GM21390 (cell line): ENCODE results near the gene JCHAIN.
"Not testable (repeated sequence)": the region's sequence is repeated elsewhere in the genome, so short reads cannot be mapped to it uniquely, and the experiment has no call there.

Source experiments
- ATAC-seq: cut with Tn5 transposase; IDR thresholded peaks from one replicate; pipeline ENCODE4 v1.9.1; 2021; ENCODE audit not compliant: unreplicated experiment

Gene JCHAIN

GRCh38 chr4:70651864-70652506, 14.3 kb downstream of the JCHAIN start:
- ATAC-seq: no peak

- not testable (repeated sequence) for ATAC-seq
These were observed 15.6 kb downstream of the JCHAIN start for GRCh38 chr4:70650741-70651140.

DNA sequence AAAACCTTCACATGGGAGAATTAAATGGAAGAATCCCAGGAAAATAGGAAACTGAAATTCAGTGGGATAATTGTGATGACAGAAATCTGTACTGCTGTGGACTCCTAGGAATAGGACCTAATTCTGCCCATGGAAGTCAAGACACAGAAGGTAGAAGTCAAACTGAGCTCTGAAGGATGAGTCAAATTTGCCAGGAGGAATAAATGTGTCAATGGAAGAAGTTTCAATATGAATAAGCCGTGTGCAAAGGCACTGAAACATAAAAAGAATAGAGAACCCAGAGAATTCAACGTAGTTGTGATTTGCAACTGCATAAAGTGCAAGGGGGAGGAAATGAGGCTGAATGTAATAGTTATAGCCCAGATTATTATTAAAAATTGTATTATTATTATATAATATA, 26.1 kb downstream of the JCHAIN start:
- ATAC-seq: peak; percentile 55

DNA sequence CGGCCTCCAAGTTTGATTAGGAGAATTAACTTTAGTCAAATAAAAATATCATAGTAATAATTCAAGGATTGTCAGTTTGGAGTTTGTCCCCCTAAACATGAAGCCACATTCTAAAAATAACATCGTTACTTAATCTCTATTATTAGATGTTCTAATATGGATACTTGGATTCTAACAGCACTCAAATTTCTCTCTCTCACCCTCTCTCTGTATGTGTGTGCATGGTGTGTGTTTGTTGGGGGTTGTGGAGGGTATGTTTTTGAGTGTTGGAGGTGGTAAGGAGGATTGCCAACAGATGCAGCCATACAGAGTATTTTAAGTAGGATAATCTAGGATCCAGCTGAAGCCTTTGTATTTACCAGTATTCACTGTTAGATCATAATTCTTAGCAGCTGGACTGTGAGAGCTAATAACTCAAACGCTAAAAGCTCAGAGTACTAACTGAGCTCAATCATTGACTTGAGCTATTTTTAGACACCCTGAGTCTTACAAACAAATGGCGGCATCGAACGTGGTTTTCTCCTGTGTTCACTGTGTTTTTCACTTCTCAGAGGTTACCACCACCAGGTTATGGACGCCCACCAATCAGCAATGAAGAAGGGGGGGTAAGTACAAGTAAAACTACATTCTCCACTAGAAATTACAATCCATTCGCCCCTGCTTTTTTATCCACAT, 28.9 kb downstream of the JCHAIN start:
- no peak for ATAC-seq

DNA sequence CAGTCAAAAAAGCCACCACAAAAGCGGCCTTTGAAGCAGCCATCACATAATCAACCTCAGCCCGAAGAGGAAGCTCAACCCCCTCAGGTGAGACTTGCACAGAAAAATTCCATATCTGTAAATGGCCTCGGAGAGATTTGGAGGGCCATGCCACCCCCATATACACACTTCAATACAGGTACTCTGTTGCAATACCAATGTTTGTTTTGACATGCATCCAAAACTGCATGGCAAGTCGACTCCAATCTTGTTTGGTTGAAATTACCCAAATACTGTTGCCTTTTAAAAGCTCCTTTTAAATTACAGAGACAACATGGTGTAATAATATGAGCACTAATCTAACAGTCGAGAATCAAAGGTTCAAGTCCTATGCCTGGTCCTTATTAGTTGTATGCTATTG, 31.8 kb downstream of the JCHAIN start:
- ATAC-seq: no peak

- ATAC-seq: no peak
These were observed 34.3 kb downstream of the JCHAIN start for GRCh38 chr4:70632028-70632427.

- no peak for ATAC-seq
These were observed 36.1 kb downstream of the JCHAIN start for GRCh38 chr4:70630162-70630561.

DNA sequence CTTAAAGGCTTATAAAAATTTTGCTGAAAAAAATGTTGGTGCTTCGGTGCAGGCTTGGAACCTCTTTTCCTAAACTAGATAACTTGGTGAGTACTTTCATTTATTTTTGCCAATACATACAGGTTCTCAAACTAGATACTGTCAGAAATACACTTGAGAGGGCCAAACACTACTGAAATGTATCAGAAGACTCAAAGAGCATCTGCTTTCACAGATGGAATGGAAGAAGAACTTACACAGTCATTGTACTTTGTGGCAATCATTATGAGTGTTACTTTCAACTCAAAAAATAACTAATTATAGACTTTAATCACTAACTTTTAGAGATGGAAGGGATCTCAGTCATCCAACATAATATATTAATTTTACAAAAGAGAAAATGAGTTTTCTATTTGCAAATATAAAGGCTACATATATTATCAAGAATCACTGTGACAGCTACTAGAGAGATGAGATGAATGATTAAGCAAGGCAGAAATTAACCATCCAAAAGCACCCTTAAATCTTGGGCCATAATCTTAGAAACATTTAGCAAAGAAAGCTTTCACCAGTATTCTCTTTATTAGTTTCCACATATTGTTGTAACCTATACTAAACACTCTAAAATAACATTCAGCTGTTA, 36.7 kb downstream of the JCHAIN start:
- ATAC-seq: no peak

DNA sequence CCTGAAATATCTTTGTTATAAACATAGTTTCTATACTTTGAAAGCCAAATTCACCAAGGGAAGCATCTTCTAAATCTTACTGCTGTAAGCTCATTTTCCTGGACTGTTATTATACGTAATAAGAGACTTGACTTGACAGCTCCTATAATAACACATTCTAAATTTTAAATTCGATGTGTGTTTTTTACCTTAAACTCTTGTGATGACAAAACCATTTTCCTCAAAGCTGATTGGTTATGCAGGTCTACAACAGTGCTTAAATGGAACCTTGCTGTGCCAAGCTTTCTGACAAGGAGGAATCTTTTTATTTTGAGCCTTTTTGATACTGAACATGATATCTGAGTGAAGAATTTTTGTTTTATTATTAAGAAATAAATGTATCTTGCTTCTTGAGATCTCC, 37.9 kb downstream of the JCHAIN start, which contains the start of gene ENAM:
Gene ENAM, plus strand, starts transcription at position 301 of the 400 bp plus-strand sequence. CDS start 757 bp downstream, outside the sequence.
- no peak for ATAC-seq

DNA sequence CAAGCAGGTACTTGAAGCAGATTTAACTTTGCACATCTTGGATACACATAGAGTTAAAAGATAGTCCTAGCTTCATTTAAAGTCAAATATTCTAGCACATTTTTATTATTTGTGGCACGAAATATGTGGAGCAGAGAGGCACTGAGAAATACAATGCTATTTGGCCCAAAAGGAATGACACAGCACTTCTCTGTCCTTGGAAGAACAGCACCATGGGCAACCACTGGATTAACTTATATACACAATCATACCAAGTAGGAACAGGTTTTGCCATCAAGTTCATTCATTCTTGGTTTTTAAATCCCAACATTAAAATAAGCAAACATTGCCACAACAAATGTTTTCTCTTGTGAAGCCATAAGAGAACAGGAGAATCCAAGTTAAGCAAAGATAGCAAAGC, 38.7 kb downstream of the JCHAIN start:
- no peak for ATAC-seq

GRCh38 chr4:70624226-70624793, 42.0 kb downstream of the JCHAIN start:
- no peak for ATAC-seq

- ATAC-seq: no peak
These were observed 43.0 kb downstream of the JCHAIN start for GRCh38 chr4:70623323-70623722.

DNA sequence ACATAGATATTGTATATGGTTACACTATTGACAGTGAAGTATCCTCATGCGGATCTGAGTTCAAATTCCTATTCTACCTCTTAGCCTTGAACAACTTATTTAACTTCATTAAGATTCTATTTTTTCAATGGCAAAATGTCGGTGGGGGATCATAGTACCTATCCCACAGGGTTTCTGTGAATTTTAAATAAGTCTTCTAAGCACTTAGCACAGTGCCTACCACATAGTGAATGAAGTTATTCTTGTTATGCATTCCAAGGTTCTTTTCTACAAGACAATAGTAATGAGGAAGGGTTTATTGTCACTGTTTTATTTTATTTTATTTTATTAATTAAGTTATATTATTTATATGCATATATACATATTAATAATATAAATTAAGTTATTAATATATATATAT, 46.5 kb downstream of the JCHAIN start:
- no peak for ATAC-seq

DNA sequence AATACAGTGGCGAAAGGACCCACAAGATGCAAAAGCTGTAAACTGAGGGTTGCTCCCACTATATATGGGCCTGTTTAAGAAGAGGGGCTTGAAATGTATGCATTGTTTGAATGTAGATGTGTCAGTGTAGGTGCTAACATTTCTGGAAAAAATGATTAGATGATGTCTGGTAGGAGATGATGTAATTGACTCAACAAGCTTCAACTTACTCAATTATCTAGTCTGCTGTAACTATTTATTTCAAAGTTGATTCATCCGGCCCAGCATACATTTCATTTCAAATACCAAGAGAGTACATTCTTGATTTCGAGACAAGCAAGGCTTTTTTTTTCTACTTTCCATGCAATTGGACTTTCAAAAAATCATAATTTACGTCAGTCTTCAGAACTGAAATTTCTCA, 47.0 kb downstream of the JCHAIN start:
- no peak for ATAC-seq

DNA sequence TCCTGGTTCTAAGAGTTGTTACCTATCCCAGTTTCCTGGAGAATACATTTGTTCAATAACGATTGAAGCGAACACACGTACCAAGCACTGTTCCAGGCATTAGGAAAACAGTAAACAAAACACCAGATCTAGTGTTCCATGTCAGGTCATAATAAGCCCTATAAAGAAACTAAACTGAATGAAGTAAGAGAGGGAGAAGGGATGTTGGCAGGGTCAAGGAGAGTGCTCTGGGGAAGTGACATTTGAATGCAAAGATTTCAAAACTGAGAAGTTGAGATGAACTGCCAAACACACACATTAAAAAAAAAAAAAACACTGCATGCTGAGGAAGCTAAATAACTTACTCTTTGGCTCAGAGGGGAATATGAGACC, 52.1 kb downstream of the JCHAIN start:
- ATAC-seq: no peak

DNA sequence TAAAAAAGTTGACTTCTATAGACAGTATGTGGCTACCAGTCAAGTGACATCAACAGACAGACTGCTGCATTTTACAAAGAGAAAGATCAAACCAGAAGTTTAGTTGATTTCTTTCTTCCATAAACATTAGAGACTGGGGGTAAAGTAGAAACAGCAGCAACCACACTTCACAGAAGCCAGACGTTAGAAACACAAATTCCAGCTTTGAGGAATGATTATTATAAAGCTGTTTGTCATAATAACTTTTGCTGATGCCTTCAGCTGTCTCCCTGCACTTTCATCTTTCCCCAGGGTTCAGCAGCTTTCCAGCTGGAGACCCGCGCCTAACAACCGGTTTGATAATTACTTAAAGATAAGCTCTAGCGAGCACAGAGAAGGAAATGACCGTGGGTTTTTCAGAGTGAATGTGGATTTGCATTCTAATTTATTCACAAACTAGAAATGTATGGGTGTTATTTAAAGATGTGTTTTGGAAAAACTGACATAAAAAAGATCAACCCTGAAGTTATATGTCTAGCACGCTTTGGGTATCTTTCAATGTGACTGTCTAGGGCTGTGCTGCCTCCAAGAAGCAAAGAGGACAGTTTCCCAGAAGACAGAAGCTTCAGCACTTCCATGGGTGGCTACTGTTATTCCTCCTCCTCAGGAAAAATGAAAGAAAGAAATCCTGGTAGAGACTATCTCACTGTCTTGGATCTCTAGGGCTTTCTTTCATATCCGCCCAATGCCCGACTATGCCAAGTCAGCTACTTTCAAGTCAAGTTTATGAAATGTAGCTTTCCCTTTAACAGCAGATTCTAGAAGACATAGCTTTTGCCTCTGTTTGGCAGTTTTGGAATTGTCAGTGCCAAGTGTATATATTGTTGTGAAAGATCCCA, 52.8 kb downstream of the JCHAIN start:
- no peak for ATAC-seq

DNA sequence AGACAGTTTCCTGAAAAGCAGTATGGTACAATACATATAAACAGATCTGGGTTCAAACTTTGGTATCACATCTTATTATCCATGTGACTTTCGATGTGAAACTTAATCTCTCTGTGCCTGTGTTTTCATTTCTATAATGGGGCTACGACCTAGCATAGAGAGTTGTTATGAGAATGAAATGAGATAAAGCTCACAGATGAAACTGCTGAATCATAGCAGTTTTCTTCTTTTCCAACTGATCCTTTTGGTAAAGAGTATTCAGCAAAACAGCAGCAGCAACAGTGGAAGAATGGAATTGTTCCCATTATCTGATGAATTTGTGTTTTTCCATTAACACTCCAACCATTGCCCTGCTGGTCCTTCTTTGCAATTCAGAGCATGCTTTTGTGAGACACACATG, 58.0 kb downstream of the JCHAIN start:
- no peak for ATAC-seq

- no peak for ATAC-seq
These were observed 58.9 kb downstream of the JCHAIN start for GRCh38 chr4:70607334-70607853.

GRCh38 chr4:70606459-70606858, 59.8 kb downstream of the JCHAIN start:
- ATAC-seq: no peak
